Neural progenitor cell (in vitro differentiated cells): ENCODE measurements around the gene AGPAT1. TPM values are rescaled to one million over a fixed set of nuclear protein-coding genes. Genes with fewer than 3 reads are reported as not detected.

Experiments
- microRNA-seq: library from miRNA; unstranded; fragments of <30 nt; microRNA quantifications from one replicate; pipeline ENCODE4, GENCODE V29; 2016
- small RNA-seq: library from RNA; depleted of rRNA; stranded (forward); fragments of <200 nt; gene quantifications from one replicate; pipeline ENCODE3, GENCODE V24; 2015
- total RNA-seq: library from RNA; depleted of rRNA; stranded (reverse); fragments of >200 nt; gene quantifications from 2 replicates; pipeline ENCODE4 v1.2.3, GENCODE V29; 2015; ENCODE audit warnings: low replicate concordance

AGPAT1 gene
- total RNA-seq, 1 donor from 2014 or later = 46.9 TPM

Small RNA genes lying within 50 kb of the gene (microRNA-seq; reads per million reads assigned to microRNA genes)
- gene MIR6721 (1.1 reads per million), gene MIR6833 (not detected)

Small RNA genes lying within 50 kb of the gene (small RNA-seq; reads per million reads assigned to genes)
- gene AL662884.1 (not detected), gene MIR6833 (not detected)

Other genes starting within 250 kb of the AGPAT1 start
- gene C2, start 248.4 kb downstream of the AGPAT1 start, total RNA-seq = 1.1 and 1.4 TPM in 2 replicates
- 0.50 TPM in 1 of 2 replicates, not detected in the other for gene CFB, start 230.0 kb downstream of the AGPAT1 start, total RNA-seq
- gene NELFE, start 217.1 kb downstream of the AGPAT1 start, total RNA-seq = 129 and 135 TPM in 2 replicates
- 21.0 and 50.5 TPM in 2 replicates for gene SKIC2, start 216.9 kb downstream of the AGPAT1 start, total RNA-seq
- gene DXO, start 203.9 kb downstream of the AGPAT1 start, total RNA-seq = 10.2 and 23.0 TPM in 2 replicates
- 1.7 and 4.3 TPM in 2 replicates for gene C4A, start 194.0 kb downstream of the AGPAT1 start, total RNA-seq
- gene C4B, start 161.3 kb downstream of the AGPAT1 start, total RNA-seq = 0.30 and 1.5 TPM in 2 replicates
- 0.09 TPM in 1 of 2 replicates, not detected in the other for gene CYP21A2, start 137.7 kb downstream of the AGPAT1 start, total RNA-seq
- 0.71 and 3.2 TPM in 2 replicates for gene TNXB, start 66.7 kb downstream of the AGPAT1 start, total RNA-seq
- 19.4 and 41.8 TPM in 2 replicates for gene ATF6B, start 47.8 kb downstream of the AGPAT1 start, total RNA-seq
- 3.6 and 11.8 TPM in 2 replicates for gene FKBPL, start 45.8 kb downstream of the AGPAT1 start, total RNA-seq
- 0.40 TPM in 1 of 2 replicates, not detected in the other for gene PRRT1, start 24.1 kb downstream of the AGPAT1 start, total RNA-seq
- gene PPT2, start 21.9 kb downstream of the AGPAT1 start, total RNA-seq = 18.6 and 38.2 TPM in 2 replicates
- 3.8 and 16.1 TPM in 2 replicates for gene EGFL8, start 11.5 kb downstream of the AGPAT1 start, total RNA-seq
- 129 and 169 TPM in 2 replicates for gene RNF5, start 2.3 kb upstream of the AGPAT1 start, total RNA-seq
- 1.1 and 1.4 TPM in 2 replicates for gene AGER, start 8.2 kb upstream of the AGPAT1 start, total RNA-seq
- 53.3 and 114 TPM in 2 replicates for gene PBX2, start 14.1 kb upstream of the AGPAT1 start, total RNA-seq
- gene GPSM3, start 16.6 kb upstream of the AGPAT1 start, total RNA-seq = 3.4 and 4.5 TPM in 2 replicates
- gene NOTCH4, start 48.0 kb upstream of the AGPAT1 start, total RNA-seq = 3.2 and 4.5 TPM in 2 replicates
- gene TSBP1, start 195.8 kb upstream of the AGPAT1 start, total RNA-seq = not detected in 2 replicates
- gene BTNL2, start 231.1 kb upstream of the AGPAT1 start, total RNA-seq = not detected in 2 replicates